SU-DHL-6 (cell line): Measurements from ENCODE around the gene LNX1.

Experiments
- H2AFZ ChIP-seq: fragments of 200-600 bp; sonication (generic); 2 replicates; pipeline ENCODE4 v1.6.1; 2014; ENCODE audit warnings: low read depth, mild to moderate bottlenecking, moderate library complexity, mixed read lengths, antibody characterized with exemption, low read length; ENCODE audit not compliant: severe bottlenecking
- H3F3A ChIP-seq: fragments of 200-600 bp; shearing (Covaris generic); 2 replicates; pipeline ENCODE4 v1.6.0; 2016; ENCODE audit warnings: antibody characterized with exemption, mild to moderate bottlenecking; ENCODE audit not compliant: insufficient read depth
- H3K27ac ChIP-seq: fragments of 200-600 bp; sonication (generic); 2 replicates; pipeline ENCODE4 v1.5.1; 2016; ENCODE audit warnings: low read depth, mild to moderate bottlenecking, low read length, moderate library complexity, mixed read lengths
- H3K27me3 ChIP-seq: fragments of 200-600 bp; sonication (generic), shearing (Covaris generic); 2 replicates; pipeline ENCODE4 v1.6.0; 2014; ENCODE audit warnings: mild to moderate bottlenecking, low read length
- H3K36me3 ChIP-seq: fragments of 200-600 bp; sonication (generic); 2 replicates; pipeline ENCODE4 v1.6.1; 2014; ENCODE audit warnings: mild to moderate bottlenecking, low read length, mixed read lengths
- H3K4me2 ChIP-seq: fragments of 300-600, 200-600 bp; shearing (Covaris generic), sonication (generic); 2 replicates; pipeline ENCODE4 v1.6.0; 2014; ENCODE audit warnings: low read length, low read depth, mild to moderate bottlenecking; ENCODE audit not compliant: poor library complexity, severe bottlenecking
- H3K4me3 ChIP-seq: fragments of 200-600 bp; sonication (generic); 2 replicates; pipeline ENCODE4 v1.5.1; 2014; ENCODE audit warnings: antibody characterized with exemption, low read length, mild to moderate bottlenecking, mixed read lengths; ENCODE audit not compliant: insufficient read depth, poor library complexity, severe bottlenecking
- H3K79me2 ChIP-seq: fragments of 200-600 bp; sonication (generic); 2 replicates; pipeline ENCODE4 v1.6.1; 2014; ENCODE audit warnings: mild to moderate bottlenecking, low read length, moderate library complexity; ENCODE audit not compliant: insufficient read depth
- H3K9ac ChIP-seq: fragments of 200-600 bp; sonication (generic); 2 replicates; pipeline ENCODE4 v1.7.0; 2014; ENCODE audit warnings: mild to moderate bottlenecking, low read length
- H3K9me2 ChIP-seq: fragments of 200-600 bp; sonication (generic); replicated peaks from 2 replicates; pipeline ENCODE4 v1.6.1; 2014; ENCODE audit warnings: low read length; ENCODE audit not compliant: insufficient read depth
- H3K9me3 ChIP-seq: fragments of 200-600 bp; sonication (generic); 2 replicates; pipeline ENCODE4 v1.6.1; 2014; ENCODE audit warnings: low read length, mixed read lengths; ENCODE audit not compliant: insufficient read depth
- H4K20me1 ChIP-seq: fragments of 200-600 bp; sonication (generic); 2 replicates; pipeline ENCODE4 v1.6.1; 2014; ENCODE audit warnings: low read depth, mild to moderate bottlenecking, antibody characterized with exemption, low read length, moderate library complexity, mixed read lengths
- EZH2phosphoT487 ChIP-seq: fragments of 200-600 bp; sonication (generic), shearing (Covaris generic); conservative IDR thresholded peaks from 2 replicates; pipeline ENCODE4 v1.6.1; 2018; ENCODE audit warnings: mild to moderate bottlenecking, antibody characterized with exemption, low read length, moderate library complexity, mixed read lengths
- TF ChIP-seq, protein P1 (sequence below): fragments of 200-600 bp; sonication (generic); IDR thresholded peaks from one replicate; pipeline ENCODE4 v1.5.1; 2017; ENCODE audit warnings: antibody characterized with exemption, mild to moderate bottlenecking, low read length, moderate library complexity; ENCODE audit not compliant: insufficient read depth, poor library complexity, severe bottlenecking

LNX1 gene

DNA sequence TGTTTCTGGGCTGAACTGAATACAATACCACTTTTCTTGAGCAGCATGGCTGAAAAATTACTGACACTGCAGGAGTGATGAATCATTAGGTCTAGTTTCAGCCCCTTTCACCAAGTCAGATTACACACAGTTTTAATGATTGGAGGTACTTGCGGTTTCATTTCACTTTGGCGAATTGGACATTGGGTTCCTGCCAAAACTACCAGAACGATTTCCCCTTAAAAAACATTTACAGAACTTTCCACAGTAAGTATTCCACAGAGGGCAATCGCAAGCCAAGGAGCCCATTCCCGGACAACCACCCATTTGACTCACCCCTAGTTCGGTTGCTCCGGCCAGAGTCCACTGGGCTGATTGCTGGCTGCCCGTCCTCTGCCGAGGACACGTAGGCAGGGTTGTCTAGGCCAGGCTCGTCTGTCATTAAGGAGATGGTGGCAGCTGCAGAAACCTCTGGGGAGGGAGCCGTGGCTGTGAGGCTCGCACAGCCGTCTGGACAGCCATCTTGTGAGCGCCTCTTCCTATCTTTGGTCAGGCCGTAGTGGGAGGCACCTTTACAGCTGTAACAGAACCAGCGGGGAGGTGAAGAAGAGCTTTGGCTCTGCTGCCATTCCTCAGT lies 83.5 kb downstream of the LNX1 start:
- H2AFZ ChIP-seq: no peak overlapping the region
- no peaks in the 10 kb centered on the region for H3K36me3 ChIP-seq
- H3K9ac ChIP-seq: no peak overlapping the region
- H3K9me3 ChIP-seq: no peaks in the 10 kb centered on the region
- H3K9me2 ChIP-seq: no peaks in the 10 kb centered on the region
- no peak overlapping the region for H3K4me2 ChIP-seq
- H3K4me3 ChIP-seq: no peak overlapping the region
- no peaks in the 10 kb centered on the region for H4K20me1 ChIP-seq
- H3F3A ChIP-seq: no peaks in the 10 kb centered on the region
- TF ChIP-seq EZH2phosphoT487: no peak
- TF ChIP-seq, protein P1, sequence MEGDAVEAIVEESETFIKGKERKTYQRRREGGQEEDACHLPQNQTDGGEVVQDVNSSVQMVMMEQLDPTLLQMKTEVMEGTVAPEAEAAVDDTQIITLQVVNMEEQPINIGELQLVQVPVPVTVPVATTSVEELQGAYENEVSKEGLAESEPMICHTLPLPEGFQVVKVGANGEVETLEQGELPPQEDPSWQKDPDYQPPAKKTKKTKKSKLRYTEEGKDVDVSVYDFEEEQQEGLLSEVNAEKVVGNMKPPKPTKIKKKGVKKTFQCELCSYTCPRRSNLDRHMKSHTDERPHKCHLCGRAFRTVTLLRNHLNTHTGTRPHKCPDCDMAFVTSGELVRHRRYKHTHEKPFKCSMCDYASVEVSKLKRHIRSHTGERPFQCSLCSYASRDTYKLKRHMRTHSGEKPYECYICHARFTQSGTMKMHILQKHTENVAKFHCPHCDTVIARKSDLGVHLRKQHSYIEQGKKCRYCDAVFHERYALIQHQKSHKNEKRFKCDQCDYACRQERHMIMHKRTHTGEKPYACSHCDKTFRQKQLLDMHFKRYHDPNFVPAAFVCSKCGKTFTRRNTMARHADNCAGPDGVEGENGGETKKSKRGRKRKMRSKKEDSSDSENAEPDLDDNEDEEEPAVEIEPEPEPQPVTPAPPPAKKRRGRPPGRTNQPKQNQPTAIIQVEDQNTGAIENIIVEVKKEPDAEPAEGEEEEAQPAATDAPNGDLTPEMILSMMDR: no peak
- no peaks in the 10 kb centered on the region for H3K27me3 ChIP-seq
- H3K79me2 ChIP-seq: no peaks in the 10 kb centered on the region
- H3K27ac ChIP-seq: no peak overlapping the region

DNA sequence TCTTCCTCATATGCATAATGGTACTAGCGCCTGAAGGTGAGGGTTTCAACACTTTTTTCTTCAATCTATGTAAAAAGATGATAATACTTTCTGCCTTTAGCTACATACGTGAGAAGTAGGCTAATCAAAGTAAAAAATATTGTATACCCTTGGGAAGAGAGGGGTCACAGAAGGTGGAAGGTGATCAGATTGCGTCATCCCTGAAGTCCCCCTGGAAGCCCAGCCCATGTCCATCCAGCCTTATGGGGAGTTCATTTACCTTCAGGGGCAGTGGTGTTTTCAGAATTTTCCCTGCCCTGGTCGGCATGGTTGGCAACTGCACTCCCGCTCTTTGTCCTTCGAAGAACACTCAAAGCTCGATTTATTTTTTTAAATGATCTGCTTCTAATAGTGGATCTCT lies 84.2 kb downstream of the LNX1 start:
- no peaks in the 10 kb centered on the region for H3K79me2 ChIP-seq
- H3K4me2 ChIP-seq: no peak overlapping the region
- no peak overlapping the region for H2AFZ ChIP-seq
- no peak overlapping the region for H3K4me3 ChIP-seq
- no peaks in the 10 kb centered on the region for H3K9me2 ChIP-seq
- H3K27ac ChIP-seq: no peak overlapping the region
- H3K9me3 ChIP-seq: no peaks in the 10 kb centered on the region
- no peak overlapping the region for H3K9ac ChIP-seq
- H4K20me1 ChIP-seq: no peaks in the 10 kb centered on the region
- TF ChIP-seq EZH2phosphoT487: no peak
- TF ChIP-seq, protein P1: no peak
- H3K27me3 ChIP-seq: no peaks in the 10 kb centered on the region
- no peaks in the 10 kb centered on the region for H3F3A ChIP-seq
- no peaks in the 10 kb centered on the region for H3K36me3 ChIP-seq

DNA sequence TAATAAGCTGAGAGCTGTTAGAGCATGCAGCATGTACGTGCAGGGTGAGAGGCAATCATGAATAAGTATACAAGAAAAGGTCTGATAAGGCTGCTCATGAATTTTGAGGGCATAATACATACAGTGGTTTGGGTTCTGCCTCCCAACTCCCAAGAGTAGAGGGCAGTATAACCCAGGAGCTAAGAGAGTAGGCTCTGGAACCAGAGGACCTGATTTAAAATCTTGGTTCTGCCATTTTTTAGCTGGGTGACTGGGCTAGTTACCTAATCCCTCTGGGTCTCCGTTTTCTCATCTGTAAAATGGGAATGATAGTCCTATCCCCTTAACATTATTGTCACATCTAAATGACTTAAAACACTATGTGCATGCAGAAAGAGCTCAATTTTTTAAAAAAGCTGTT lies 85.3 kb downstream of the LNX1 start:
- Histone ChIP-seq H3F3A (no peaks in the 10 kb centered on the region), H3K79me2 (no peaks in the 10 kb centered on the region), H3K27ac (no peak overlapping the region), H3K4me3 (no peak overlapping the region), H2AFZ (no peak overlapping the region), H3K9ac (no peak overlapping the region), H3K9me2 (no peaks in the 10 kb centered on the region), H3K27me3 (no peaks in the 10 kb centered on the region), H4K20me1 (no peaks in the 10 kb centered on the region), H3K4me2 (no peak overlapping the region), H3K9me3 (no peaks in the 10 kb centered on the region), H3K36me3 (no peaks in the 10 kb centered on the region)
- no peak for TF ChIP-seq EZH2phosphoT487
- TF ChIP-seq, protein P1: no peak
